Inferior parietal cortex (tissue), 1 donor: ENCODE measurements around the gene UNC5A.

Source experiments
- DNase-seq: peaks from one replicate; pipeline ENCODE4 v3.0.0-alpha.2; 2016; ENCODE audit errors: extremely low spot score

Gene UNC5A

DNA sequence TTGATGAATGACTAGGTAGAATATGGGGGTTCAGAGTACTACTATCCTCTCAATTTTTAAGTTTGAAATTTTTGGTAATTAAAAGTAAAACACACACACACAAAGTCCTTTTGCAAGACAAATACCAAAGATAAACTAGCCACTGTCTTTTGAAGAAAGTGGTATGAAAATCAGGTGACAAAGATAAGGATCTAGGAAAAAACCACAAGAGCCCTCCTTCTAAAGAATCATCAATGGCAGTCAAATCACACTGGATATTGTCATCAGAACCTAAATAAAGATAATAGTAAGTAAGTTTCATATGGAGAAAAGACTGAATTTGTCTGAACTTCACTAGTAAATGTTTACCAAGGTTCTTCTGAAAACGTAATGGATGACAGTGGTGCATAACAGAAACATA is 119.3 kb downstream of the UNC5A start:
- no peak for DNase-seq
